Activated CD8-positive, alpha-beta memory T cell treated with anti-CD3 and anti-CD28 coated beads for 4 hours (primary cell): ENCODE results near the gene CFAP210.

ENCODE experiments used
- DNase-seq, 2 donors: peaks; one replicate each; pipeline ENCODE4 v3.0.0-alpha.2; 2020; ENCODE audit warnings: low read depth in 2 of 2

Gene CFAP210, protein sequence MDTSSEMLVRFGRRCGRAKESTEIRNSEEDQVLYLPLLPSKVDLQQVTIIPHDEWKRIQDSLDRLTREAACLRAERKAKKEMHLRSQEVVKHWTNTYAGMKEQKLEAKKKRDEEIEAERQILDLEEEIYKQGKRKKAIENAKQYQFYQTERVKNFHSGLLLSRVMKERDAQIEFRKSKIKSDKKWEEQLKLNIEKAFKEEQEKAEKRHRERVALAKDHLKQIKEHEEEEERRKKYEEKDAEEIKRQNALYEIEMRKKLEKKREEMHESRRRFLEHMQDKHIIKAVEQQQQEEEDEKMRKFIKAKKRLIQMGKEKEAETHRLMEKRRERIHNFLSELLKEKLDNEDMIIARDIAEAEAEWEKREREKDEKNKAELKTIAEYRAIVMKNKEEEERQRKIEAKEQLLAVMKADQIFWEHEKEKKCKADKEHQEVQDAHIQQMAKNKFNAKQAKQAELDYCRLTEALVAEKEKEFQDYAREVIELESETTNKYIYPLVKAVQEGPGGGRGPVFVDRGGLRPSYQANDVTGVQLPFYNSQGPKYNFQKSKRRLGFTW

GRCh38 chr2:169694113-169694893 lies at the start of gene CFAP210, which contains the start of gene PHOSPHO2:
Gene CFAP210, minus strand, starts transcription at chr2:169694405. Its CDS starts 78 bp downstream, at chr2:169694327.
Gene PHOSPHO2, plus strand, starts transcription at chr2:169694469. Its CDS starts 6,503 bp downstream, at chr2:169700972.
- peak; percentile 98 for DNase-seq

DNA sequence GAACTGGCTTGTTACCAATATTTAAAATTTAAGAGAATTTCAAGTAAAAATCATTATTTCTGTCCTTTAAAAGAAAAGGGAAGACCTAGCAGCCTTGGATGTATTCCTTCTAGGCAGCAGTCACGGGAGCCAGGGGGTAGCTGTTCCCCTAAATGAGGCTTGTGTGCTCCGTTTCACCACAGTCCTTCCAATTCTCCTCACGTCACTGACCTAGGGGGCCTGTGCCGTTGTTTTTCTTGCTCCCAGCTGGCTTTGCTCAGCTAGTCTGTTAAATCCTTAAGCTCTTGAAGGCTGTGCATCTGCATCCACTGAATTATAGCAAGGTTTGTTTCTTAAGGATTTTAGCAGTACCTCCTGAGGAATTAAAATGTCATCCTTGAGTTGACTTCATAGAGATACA lies 49.3 kb upstream of the CFAP210 start:
- no peak for DNase-seq

- no peak for DNase-seq
Observed at GRCh38 chr2:169739351-169739750, 45.1 kb upstream of the CFAP210 start.

GRCh38 chr2:169738566-169739229 lies 44.5 kb upstream of the CFAP210 start:
- DNase-seq, result no peak

GRCh38 chr2:169736902-169737301 lies 42.7 kb upstream of the CFAP210 start:
- no peak for DNase-seq

GRCh38 chr2:169735623-169736022 lies 41.4 kb upstream of the CFAP210 start:
- no peak for DNase-seq

GRCh38 chr2:169734169-169734847 lies 40.1 kb upstream of the CFAP210 start:
- no peak for DNase-seq

GRCh38 chr2:169732583-169733358 lies 38.6 kb upstream of the CFAP210 start:
- no peak for DNase-seq

GRCh38 chr2:169732075-169732474 lies 37.9 kb upstream of the CFAP210 start:
- no peak for DNase-seq

GRCh38 chr2:169729274-169729605 lies 35.0 kb upstream of the CFAP210 start:
- DNase-seq, result no peak

DNA sequence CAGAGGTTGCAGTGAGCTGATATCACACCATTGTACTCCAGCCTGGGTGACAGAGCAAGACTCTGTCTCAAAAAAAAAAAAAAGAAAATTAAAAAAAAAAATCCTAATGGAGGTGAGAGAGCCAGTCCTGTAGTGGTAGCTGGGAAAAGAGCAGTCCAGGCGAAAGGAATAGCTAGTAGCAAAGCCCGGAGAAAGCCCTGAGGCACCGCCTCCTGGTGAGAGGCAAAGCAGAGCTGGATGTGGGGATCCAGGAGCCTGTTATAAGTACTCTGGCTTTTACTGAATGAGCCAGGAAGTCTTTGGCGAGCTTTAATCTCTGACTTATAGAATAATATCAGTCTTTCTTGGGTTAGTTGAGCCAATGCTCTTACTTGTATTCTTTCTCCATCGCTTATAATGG lies 32.9 kb upstream of the CFAP210 start:
- no peak for DNase-seq

DNA sequence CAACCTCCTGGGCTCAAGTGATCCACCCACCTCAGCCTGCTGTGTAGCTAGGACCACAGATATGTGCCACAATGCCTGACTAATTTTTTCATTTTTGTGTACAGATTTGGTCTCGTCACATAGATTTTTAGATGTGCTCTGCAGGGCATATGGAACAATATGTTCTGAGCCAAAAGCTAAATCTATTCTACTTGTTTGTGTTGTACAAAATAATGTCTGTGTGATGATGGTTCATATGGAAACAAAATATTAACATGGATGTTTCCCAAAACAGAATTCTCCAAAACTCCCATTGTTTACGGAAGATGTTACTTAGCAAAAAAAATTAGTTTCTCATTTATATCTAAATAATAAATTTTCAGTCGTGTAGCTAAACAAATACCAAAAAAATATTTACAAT lies 26.8 kb upstream of the CFAP210 start:
- no peak for DNase-seq

- DNase-seq, result no peak
Observed at GRCh38 chr2:169718930-169719504, 24.8 kb upstream of the CFAP210 start.

DNA sequence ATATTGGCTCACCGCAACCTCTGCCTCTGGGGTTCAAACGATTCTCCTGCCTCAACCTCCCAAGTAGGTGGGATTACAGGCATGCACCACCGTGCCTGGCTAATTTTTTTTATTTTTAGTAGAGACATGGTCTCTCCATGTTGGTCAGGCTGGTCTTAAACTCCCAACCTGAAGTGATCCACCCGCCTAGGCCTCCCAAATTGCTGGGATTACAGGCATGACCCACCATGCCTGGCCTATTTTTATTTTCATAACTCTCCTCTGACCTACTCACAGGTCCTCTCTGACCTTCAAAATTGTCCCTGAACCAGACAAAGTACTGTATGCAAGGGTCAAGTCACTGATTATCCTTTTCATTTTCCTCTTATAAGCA lies 23.5 kb upstream of the CFAP210 start:
- DNase-seq, result no peak

GRCh38 chr2:169716938-169717690 lies 22.9 kb upstream of the CFAP210 start:
- no peak for DNase-seq

- no peak for DNase-seq
Observed at GRCh38 chr2:169716238-169716886, 22.2 kb upstream of the CFAP210 start.

DNA sequence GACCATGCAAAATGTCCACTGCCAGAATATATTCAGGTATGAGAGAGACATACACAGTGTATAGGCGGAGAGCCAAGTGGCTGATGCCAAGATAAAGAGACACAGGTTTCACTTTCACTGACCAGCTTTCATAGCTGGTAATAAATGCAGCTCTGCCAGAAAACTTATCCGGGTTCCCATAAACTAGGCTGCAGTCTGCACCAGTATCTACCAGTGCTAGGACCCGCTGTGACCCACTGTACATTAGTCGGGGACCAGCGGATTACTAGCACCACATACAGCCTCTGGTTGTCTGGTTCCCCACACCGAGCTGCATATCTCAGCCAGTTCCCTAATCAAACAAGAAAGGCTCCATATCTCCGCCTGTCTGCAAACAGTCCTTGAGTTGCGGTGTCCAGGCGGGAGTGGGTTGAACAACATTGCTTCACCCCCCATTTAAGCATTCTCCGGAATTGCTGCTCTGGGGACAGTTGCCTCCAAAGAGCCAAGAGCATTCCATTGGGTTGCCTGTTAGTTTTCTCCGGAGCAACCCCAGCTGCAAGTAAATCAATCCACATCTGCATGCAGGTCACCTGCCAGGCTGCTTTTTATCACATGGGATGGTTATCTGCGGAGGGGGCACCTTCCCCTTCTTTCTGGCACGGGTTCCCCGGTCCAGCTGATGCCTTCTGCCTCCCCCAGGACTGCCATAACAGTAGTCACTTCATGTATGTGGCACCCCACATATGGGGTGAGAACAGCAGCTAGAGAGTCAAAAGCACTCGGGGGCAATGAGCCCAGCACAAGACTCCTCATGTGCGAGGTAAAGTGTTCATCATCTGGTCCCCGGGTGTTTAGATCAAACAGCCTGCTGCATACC lies 21.4 kb upstream of the CFAP210 start:
- DNase-seq, result no peak

GRCh38 chr2:169714699-169715098 lies 20.5 kb upstream of the CFAP210 start:
- no peak for DNase-seq
